ENCODE results near the gene NDEL1.

DNA sequence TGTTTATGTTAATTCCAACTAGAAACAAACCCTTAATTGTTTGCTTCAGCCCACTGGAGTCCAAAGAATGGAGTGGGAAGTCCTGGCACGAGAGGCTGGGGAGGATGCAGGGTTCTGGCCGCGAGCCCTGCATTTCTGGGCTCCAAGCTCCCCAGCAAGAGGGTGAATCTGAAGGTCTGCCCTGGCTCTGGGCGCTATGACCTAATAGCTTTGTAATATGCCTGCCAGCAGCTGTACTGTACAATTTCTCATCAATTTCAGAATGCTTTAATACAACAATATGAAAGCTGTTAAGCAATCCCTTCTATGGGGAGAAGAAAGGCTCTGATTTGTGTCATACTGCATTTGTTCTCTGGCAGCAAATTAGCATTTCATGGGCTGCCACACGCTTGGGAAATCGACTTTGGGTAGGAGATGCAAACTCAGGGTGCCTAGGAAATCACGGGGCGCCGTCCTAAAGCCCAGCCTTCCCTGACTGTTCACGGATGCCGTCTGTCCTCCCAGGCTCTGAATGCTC, 43.8 kb downstream of the NDEL1 start:
- TF ChIP-seq, protein P1, sequence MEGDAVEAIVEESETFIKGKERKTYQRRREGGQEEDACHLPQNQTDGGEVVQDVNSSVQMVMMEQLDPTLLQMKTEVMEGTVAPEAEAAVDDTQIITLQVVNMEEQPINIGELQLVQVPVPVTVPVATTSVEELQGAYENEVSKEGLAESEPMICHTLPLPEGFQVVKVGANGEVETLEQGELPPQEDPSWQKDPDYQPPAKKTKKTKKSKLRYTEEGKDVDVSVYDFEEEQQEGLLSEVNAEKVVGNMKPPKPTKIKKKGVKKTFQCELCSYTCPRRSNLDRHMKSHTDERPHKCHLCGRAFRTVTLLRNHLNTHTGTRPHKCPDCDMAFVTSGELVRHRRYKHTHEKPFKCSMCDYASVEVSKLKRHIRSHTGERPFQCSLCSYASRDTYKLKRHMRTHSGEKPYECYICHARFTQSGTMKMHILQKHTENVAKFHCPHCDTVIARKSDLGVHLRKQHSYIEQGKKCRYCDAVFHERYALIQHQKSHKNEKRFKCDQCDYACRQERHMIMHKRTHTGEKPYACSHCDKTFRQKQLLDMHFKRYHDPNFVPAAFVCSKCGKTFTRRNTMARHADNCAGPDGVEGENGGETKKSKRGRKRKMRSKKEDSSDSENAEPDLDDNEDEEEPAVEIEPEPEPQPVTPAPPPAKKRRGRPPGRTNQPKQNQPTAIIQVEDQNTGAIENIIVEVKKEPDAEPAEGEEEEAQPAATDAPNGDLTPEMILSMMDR (IDR thresholded peaks at IDR 0.05; ENCODE audit: low read depth, low read length, poor library complexity, severe bottlenecking): no peak
- no peak for TF ChIP-seq EZH2phosphoT487 (IDR thresholded peaks at IDR 0.05; ENCODE audit: borderline replicate concordance, low read length)

Measured in DOHH2 (cell line).